GM19463 (cell line): Measurements from ENCODE around the gene GPATCH2L.

ENCODE experiments used
- ATAC-seq: cut with Tn5 transposase; IDR thresholded peaks from one replicate; pipeline ENCODE4 v1.9.1; 2021; ENCODE audit warnings: mild to moderate bottlenecking, moderate library complexity; ENCODE audit not compliant: unreplicated experiment

The GPATCH2L gene

DNA sequence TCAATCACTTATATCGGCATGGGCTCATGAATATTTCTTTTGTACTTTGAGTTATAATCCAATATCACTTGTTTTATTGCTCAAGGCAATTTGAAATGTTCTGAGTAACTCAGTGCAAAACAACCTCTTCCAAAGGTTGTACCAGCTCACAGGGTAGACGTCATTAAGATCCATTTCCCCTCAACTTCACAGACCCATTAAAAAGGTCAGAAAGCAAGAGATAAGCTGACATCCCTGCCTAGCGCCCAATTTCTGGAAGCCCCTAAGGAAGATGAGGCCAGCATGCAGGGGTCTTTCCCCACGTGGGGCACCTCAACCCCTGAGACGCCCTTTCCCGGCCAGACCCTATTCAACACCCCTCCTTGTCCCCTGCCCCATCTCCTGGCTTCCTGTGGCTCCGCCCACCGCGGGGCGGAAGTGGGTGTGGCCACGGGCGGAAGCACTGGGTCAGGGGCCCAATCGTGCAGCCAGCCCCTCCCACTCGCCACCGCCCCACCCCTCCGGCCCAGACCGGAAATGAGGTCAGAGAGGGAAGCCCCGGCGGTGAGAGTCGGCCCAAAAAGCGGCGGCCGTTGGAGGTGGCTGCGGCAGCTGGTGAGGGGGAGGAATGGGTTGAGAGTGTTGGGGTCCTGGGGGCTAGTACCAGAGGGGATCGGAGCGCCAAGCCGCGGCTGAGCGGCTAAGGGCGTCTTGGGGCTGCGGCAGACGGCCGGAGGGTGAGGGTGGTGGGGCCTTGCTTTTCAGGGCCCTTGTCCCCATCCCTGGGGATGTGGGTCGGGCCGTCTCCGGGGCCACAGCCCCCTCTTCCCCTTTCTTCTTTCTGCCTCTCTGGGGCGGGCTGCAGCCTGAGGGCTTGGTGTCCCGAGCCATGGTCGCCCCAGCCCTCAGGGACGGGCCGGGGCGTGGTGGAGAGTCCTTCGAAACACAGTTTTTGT is at the start of gene GPATCH2L:
GPATCH2L (plus strand) TSS at position 525 of the 935 bp plus-strand sequence. CDS start 2,442 bp downstream, outside the sequence.
- ATAC-seq: peak; percentile 86

DNA sequence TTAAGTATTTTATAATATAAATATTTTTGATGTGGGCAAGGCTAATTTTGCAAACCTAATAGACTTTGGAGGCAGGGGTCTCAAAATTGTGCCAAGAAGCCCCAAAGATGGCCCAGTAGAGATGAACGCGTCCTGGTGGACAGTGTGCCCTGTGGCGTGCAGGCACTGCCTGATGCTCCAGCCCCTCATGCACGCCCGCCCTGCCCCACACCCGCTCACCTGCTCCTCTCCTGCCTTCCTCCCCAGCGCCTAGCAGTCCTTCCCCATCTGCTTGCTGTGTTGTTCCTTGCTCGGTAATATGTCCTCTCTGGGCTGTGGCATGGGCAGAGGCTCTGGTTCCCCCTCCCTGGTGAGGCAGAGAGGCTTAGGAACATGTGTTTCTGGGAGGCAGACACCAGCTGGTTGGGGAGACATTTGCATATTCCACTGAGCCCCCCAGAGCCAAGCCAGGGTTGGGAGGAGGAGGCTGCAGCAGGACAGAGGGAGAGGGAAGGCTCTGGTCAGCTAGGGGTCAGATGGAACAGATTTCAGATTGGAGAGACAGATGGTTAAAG is 46.8 kb upstream of the GPATCH2L start:
- no peak for ATAC-seq

DNA sequence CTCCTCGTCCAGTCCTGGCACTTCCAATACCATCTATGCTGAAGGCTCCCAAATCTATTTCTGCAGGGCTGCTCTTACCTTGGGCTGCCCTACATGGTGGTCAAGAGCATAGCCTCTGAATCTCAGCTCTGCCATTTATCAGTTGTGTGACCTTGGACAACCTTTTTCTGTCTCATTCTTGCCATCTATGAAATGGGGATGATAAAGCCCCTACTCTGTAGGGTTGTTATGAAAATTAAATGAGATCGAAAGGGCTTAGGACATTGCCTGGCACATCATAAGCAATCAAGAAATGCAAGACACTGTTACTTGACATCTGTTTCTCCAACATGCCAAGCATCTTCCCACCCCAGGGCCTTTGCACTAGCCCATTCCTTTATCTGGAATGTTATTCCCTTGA is 45.5 kb upstream of the GPATCH2L start:
- ATAC-seq: no peak

DNA sequence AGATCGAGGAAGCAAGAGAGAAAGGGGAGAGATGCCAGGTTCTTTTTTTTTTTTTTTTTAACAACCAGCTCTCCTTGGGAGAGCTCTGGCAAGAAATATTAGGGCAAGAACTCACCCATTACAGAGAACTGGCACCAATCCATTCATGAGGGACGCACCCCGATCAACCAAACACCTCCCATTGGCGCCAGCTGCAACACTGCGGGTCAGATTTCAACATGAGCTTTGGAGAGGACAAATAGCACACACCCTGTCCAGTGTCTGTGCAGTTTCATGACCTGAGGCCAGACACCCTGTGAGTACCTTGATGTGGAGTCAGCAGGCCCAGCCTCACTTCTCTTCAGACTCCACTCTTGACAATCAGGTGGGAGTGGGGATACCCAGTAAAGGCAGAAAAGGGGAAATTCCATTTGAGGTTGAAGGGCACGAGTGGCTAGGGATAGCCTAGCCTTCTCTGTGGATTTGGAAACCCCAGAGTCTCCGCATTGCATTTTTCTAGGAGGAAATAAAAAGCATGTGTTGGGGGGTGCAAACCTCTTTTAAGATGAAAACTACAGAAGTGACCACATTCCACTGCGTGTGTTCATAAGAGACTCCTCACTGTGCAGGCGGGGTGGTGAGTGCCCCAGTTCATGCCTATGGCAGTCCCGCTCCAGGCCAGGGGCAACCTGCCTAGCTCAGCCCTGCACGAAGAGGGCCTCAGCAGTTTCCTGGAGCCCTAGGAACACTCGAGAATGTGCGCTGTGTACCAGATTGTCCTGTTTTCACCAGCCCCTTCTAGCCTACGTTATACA is 42.4 kb upstream of the GPATCH2L start:
- no peak for ATAC-seq

DNA sequence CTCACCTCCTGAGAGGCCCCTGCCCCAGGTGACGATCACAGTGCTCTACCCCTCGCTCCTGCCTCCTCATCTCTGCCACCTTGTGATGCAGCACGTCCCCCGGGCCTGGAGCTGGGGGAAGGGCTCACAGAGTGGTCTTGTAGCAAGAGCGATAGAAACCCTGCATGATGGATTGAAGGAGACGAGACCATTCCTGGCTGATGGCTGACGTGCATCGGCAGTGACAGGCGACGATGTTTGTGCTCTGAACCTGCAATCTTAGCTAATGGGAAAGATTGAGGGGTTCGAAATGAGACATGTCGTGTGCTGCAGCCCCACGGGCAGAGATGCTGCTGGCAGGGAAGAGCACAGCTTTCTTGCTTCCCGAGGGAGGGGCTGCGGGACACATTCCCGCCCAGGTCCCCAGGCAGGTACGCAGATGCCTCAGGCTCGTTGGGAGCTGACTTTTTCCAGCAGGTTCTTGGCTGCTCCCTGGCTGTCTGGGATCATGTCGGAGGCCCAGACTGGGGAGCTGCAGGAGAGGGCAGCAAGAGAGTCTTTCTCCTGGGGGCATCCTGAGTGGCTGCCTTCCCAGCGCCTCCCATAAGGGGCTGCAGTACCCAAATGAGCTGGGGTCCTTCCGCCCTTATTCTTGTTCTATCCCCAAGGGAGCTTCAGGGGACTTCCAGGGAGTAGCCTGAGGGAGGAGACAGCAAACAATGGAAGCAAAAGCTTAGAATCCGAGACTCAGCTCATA is 38.7 kb upstream of the GPATCH2L start:
- ATAC-seq: no peak

DNA sequence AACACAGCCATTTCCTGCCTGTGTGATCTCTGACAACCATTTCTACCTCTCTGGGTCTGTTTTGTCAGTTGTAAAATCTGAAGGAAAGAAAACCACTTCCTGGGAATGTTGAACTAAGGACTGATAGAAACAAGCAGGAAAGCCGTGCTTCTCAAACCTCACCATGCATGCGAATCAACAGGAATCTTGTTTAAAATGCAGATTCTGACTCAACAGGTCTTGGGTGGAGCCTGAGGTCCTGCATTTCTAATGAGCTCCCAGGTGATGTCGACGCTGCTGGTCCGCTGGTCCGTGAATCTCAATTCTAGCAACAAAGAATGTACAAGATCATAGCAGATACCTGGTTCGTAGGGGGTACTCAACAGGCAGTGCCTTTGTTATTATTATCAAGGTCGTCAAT is 38.0 kb upstream of the GPATCH2L start:
- no peak for ATAC-seq

DNA sequence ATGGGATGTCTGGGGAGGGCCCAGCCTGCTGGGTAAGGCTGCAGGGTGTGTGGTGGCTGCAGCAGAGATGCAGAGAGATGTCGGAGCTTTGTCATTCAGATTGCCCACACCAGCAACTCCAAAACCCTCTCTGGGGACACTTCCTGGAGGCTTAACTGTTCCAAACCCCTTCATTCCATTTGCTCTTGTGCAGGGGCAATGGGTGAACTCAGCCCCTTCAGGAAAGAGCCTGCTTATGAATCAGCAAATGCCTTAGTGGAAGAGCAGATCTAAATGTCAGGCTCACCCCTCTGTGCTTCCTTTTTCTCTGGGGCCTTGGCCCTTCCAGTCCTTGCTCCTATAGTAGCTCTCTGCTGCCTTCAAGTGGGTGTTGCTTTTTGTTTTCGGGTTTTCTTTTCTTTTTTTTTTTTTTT is 36.7 kb upstream of the GPATCH2L start:
- no peak for ATAC-seq

DNA sequence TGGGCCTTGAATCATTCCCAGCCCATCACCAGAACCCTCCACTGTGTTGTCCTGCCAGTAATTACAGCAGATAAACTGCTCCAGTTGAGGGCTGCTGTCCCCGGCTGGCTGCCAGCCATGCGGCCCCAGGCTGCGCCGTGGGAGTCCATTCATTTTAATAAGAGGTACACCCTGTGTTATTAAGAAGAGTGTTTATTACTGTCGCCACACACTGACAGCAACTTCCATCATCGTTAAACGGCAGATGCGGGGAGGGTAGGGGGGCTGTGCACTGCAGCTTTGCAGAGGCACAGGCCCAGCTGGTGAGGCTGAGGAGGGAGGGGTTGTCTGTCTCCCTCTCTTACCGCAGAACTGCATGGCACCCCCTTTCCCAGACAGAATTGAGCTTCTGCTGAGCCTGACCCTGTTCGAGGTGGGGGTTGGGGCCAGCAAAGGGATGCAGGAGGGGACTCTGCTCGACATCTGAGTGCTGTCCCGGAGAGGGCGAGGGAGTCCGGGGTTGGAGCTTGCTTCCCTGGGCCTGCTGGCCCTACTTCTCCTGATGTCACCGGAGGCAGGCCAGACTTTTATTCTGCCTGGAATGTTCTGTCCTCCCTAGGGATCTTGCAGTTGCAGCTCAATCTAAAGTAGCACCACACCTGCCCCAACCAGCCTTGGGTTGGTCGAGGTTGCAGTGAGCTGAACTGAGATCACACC is 33.8 kb upstream of the GPATCH2L start:
- no peak for ATAC-seq

DNA sequence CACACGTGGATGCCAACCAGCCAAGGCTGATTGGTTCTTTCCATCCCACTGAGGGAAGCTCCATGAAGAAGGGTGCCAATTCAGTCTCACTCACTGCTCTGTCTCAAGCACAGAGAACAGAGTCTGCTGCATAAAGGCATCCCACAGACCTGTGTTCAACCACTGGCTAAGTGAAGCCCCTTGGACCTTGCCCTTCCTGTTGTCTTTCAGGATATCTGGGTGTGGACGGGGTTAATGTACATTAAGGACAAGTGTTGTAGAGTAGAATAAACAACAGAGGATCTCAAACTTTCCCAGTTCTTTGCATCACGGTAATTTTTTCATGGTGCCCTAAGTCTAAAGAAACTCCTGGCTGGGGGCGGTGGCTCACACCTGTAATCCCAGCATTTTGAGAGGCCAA is 33.1 kb upstream of the GPATCH2L start:
- no peak for ATAC-seq

DNA sequence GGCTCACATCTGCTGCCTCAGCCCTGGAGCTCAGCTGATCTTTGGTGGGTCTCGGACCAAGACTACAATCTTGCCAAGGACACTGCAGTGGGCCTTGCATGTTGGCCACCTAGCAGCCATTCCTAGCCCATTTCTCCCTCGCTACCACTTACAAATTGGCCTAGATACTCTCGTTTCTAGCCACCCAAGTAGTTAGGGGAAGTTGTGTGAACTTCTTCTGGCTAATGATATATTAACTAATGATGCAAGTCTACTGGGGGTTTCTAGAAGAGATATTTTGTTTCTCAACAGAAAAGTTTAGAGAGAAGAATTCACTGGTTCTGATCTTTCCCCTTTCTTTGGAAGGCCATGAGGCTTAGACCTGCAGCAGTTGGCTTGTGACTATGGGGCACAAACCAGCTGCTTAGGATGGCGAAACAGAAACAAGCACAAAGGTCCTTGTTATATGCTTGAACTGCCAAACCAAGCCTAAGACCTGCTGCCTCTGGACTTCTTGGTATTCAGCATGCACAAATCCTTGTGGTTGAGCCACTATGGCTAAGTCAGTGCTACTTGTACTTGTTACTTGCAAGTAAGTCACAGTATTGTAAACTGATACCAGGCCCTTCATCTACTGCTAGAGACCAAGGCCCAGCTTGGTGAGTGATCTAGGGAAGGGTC is 30.5 kb upstream of the GPATCH2L start:
- peak; percentile 57 for ATAC-seq

DNA sequence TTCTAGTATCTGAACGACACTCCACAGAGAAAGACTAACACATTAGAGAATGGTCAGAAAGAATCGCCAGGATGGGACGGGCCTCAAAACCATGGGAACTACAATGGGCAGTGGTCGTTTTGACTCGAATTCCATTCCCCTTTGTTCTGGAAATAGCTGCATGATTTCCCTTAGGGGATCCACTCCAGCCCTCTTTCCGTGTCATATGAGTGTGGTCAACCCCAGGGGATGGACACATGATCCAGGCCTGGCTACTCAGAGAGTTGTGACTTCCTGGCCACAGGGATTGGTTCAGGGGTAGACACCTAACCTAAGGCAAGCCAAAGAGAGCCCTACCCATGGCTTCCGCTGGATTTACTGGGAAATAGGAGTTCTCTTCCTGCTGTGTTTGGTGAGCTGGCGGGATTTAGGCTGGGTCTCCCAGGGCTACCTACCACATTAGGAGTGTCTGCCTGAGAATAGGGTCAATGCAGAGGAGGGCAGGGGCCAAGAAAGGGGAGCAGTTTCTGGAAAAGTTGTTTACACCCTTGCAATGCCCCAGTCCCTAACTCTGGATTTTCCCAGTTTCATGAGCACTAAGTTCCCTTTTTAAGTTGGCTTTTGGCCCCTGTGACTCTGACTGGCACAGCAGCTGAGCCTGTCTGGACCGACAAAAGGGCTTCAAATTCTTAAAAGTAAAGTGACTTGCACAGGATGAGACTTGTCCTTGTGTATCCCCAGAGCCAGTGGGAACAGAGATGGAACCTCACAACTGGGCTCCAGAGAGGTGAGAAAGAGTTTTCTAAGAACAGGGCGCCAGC is 28.1 kb upstream of the GPATCH2L start:
- ATAC-seq: no peak

DNA sequence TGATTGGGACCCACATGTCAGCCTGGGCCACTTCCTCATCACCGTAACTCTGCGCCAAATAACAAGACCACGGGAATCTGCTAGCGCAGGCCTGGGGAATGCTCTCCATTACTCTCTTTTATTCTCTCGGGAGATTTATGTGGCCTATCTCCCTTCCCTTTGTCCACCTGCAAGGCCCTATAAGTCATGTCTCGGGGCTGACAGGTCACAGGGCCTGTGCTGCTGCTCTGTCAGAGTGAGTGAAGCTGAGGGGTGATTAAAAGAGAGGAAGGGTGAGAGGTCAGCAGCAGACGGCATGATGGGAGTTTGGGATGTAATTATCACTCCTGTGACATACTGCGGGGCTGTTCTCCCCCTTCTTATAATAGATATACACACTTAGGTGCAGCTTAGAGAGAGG is 26.2 kb upstream of the GPATCH2L start:
- ATAC-seq: no peak

DNA sequence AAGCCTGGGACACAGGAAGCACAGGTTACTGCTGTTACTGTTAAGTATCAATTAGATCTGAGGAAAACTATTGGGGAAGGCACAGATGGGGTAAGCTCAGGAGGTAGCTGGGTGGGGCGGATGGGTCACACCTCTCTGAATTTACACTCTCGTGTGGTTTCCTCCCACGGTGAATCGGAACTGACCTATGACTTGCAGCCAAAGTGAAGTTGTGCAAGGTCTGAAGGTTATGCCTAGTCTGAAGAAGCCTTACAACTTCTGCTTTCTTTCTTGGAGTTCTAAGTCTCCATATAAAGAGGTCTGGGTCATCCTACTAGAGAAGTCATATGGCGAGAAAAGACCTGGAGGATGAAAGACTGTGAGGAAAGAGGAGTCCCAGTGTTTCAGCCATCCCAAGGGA is 25.6 kb upstream of the GPATCH2L start:
- no peak for ATAC-seq

DNA sequence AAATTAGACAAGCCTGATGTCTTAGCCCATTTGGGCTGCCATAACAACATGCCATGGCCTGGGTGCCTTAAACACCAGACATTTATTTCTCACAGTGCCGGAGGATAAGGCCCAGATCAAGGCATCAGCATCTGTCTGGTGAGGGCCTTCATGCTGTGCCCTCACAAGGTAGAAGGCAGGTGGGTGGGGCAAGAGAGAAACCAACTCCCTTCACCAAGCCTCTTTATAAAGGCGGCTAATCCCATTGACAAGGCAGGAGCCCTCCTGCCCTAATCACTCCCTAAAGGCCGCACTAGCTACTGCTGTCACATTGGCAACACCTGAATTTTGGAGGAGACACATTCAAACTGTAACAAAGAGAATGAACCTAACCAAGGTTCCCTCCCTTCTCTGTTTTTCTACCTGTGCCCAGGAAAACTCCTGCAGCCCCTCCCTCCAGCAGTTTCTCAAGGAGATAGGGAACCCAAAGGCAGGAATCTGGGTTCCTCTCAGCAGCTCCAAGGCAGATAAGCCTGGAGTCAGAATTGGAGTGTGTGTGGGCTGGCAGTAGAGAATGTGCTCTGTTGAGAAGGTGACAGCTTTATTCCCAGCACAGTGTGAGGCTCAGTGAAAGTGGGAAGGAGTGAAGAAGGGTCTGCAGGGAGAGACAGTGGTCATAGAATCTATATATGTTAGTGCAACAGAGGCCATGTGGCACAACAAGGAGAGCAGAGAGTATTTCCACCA is 21.7 kb upstream of the GPATCH2L start:
- no peak for ATAC-seq

DNA sequence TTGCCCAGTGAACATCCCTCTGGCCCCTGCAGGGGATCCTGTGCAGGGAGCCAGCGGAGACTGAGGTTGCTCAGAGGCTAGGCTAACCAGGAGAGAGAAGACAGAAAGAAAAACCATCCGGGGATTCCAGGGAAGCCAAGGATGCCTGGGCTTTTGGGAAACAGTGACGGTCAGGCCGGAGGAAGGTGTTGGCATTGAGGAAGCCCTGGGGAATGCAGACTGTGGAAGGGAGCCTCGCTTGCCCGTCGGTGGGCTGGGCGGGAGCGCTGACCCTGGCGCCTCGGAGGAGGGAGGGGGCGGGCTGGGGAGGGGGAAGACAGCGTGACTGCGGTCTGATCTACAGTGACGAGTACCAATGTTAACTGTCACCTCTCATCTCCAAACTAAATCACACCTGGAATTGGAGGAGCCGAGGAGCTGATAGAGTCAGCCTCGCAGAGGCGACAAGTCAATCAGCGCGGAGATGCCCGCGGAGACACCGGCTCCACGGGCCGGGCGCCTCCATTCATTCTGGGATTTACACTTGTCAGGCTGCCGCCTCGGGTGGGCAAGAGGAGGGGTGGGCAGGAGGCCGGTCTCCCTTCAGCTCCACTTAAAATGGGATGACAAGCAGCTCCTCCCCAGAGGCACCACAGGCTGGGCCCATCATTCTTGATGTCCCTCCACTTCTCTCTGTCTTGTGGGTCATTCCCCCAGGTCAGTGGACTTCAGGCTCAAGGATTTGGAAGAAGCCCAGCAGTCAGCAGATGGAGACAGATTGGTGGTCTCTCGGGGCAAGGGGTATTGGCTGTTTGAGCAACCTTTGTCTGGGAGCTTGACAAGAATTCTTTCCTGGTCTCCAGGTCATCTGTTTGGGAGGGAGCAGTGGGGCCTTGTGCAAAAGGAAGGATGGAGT is 20.4 kb upstream of the GPATCH2L start:
- ATAC-seq: no peak

DNA sequence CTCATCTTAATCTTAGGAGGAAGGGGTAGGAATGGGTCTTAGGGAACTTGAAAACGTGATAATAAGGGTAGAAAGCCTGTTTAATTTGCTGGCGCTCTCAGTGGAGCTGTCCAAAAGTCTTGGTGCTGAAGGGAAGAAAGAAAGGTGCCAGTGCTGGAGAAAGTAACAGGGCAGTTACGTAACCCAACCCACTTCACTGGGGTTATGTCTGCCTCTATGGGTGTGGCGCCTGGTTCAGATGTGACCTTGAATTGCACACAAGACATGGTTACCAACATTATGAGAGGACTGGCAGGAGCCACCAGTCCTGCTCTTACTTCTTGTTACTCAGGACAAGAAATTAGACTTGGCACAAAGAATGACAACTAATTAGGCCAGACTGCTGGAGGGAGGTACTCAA is 18.6 kb upstream of the GPATCH2L start:
- ATAC-seq: no peak

DNA sequence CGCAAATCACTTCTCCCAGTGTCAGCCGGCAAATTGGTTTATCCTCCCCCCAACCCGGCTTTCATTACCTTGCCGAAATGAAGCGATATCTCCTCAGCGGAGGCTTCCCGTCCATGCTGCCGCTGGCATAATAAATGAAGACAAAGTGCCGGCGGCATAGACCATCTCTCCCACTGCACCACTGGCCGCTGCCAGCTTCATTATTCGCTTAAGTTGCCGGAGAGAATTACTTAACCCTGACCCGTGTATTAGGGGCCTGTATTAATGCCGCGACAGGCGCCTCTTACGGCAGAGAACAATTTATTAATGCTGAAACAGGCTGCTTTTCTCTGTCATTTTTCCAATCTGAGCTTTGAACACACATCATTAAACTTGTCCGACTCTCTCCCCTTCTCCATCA is 17.5 kb upstream of the GPATCH2L start:
- ATAC-seq: no peak
